Upper lobe of left lung (tissue), 6 donors: ENCODE data around the gene OR5AK2. TPM values are rescaled to one million over a fixed set of nuclear protein-coding genes. Genes with fewer than 3 reads are reported as not detected.
A peak's percentile ranks its signal among the peaks of the same experiment; 100 is the strongest.
"Not testable (repeated sequence)": the region's sequence is repeated elsewhere in the genome, so short reads cannot be mapped to it uniquely, and the experiment has no call there.

Experiments used
- ATAC-seq, 2 donors: fragments of 200-7000 bp; cut with Tn5 transposase; one replicate each; pipeline ENCODE4 v1.9.1; 2022; ENCODE audit warnings: mild to moderate bottlenecking in 2 of 2, moderate library complexity in 2 of 2; ENCODE audit not compliant: low FRiP score in 2 of 2
- DNase-seq, 2 donors: peaks; one replicate each; pipeline ENCODE4 v3.0.0-alpha.2; 2019 to 2020
- H3K27ac ChIP-seq, 4 donors: fragments of 200-600 bp; sonication (generic); one replicate each; pipeline ENCODE4 v1.5.1; 2016 to 2019
- H3K27me3 ChIP-seq, 4 donors: fragments of 200-600 bp; sonication (generic); one replicate each; pipeline ENCODE4 v1.5.1; 2017 to 2019
- H3K36me3 ChIP-seq, 4 donors: fragments of 200-600 bp; sonication (generic); one replicate each; pipeline ENCODE4 v1.5.1; 2016 to 2019
- H3K4me1 ChIP-seq, 4 donors: fragments of 200-600 bp; sonication (generic); one replicate each; pipeline ENCODE4 v1.5.1; 2018 to 2019
- H3K4me3 ChIP-seq, 4 donors: fragments of 200-600 bp; sonication (generic); one replicate each; pipeline ENCODE4 v1.5.1; 2017 to 2019; ENCODE audit warnings: mild to moderate bottlenecking in 2 of 4, moderate library complexity in 1 of 4
- H3K9me3 ChIP-seq, 4 donors: fragments of 200-600 bp; sonication (generic); one replicate each; pipeline ENCODE4 v1.5.1; 2018 to 2019
- EP300 ChIP-seq, 4 donors: sonication (generic); formaldehyde crosslinking; IDR thresholded peaks; one replicate each; pipeline ENCODE4 v1.5.1; 2017; ENCODE audit warnings: antibody characterized with exemption in 4 of 4, control low read depth in 2 of 4
- POLR2A ChIP-seq, 4 donors: fragments of 450-650 bp; IDR thresholded peaks; one replicate each; pipeline ENCODE4 v1.5.1; 2016 to 2017; ENCODE audit warnings: antibody characterized with exemption in 4 of 4, mild to moderate bottlenecking in 2 of 4
- POLR2AphosphoS5 ChIP-seq, 2 donors: sonication (generic); formaldehyde crosslinking; IDR thresholded peaks; one replicate each; pipeline ENCODE4 v1.5.1; 2017; ENCODE audit warnings: antibody characterized with exemption in 2 of 2
- WGBS, 2 donors: methylation state at CpG; one replicate each; pipeline ENCODE4 v1.1.5; 2017 to 2018; 5-methylcytosine and 5-hydroxymethylcytosine counted together
- total RNA-seq, 6 donors: library from RNA; depleted of rRNA in 4 of 6; stranded (reverse); fragments of >200 nt in 4 of 6; gene quantifications; one replicate each; pipeline versions ENCODE4 v1.1.0 to v1.2.1, GENCODE V29; 2016 to 2021
- TF ChIP-seq, protein P1 (sequence below), 6 experiments: fragments of 450-650 bp in 4 of 6; fragments of 200-600 bp in 2 of 6; sonication (generic) in 2 of 6; IDR thresholded peaks; one replicate each; pipeline ENCODE4 v1.5.1; 2016 to 2019; ENCODE audit warnings: antibody characterized with exemption in 6 of 6
- donor health status: DM: no; HTN: no; CAD: no; lungs with moderate emphysema.
- donor health status: DM: no; HTN: yes; CAD: no; lungs with severe emphysema.

OR5AK2 gene, protein sequence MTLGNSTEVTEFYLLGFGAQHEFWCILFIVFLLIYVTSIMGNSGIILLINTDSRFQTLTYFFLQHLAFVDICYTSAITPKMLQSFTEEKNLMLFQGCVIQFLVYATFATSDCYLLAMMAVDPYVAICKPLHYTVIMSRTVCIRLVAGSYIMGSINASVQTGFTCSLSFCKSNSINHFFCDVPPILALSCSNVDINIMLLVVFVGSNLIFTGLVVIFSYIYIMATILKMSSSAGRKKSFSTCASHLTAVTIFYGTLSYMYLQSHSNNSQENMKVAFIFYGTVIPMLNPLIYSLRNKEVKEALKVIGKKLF
- not detected for total RNA-seq

DNA sequence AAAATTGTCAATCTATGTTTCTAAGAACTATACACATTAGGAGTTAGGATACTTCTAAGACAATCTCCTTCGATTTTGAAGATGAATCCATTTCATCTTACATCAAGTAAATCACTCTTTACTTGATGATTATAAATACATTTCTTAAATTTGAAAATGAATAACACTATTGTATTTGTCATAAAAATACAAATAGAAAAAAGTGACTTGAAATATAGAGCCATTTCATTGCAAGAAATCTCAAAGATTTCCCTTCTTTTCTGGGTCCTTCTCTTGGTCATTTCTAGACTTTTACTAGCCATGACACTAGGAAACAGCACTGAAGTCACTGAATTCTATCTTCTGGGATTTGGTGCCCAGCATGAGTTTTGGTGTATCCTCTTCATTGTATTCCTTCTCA lies at the start of gene OR5AK2:
Gene OR5AK2 (plus strand): TSS at position 301 of the 400 bp plus-strand sequence. CDS start 0 bp downstream, at position 301.
- no peak within 1 kb of the TSS for H3K27ac ChIP-seq
- H3K36me3 ChIP-seq = no peaks in the 10 kb centered on the region
- WGBS, 2 donors = 78 to 85% methylated on average over 1 of the region's 1 CpG

DNA sequence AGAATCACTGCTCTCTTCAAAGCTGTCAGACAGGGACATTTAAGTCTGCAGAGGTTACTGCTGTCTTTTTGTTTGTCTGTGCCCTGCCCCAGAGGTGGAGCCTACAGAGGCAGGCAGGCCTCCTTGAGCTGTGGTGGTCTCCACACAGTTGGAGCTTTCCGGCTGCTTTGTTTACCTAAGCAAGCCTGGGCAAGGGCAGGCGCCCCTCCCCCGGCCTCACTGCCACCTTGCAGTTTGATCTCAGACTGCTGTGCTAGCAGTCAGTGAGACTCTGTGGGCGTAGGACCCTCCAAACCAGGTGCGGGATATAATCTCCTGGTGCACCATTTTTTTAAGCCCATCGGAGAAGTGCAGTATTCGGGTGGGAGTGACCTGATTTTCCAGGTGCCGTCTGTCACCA lies 43.2 kb upstream of the OR5AK2 start:
- peak in 1 of 2 donors; percentile 55 for DNase-seq
- not testable (repeated sequence) for H3K27me3 ChIP-seq, H3K36me3 ChIP-seq, H3K4me3 ChIP-seq, H3K9me3 ChIP-seq, H3K4me1 ChIP-seq, H3K27ac ChIP-seq, ATAC-seq
- WGBS, 2 donors = 90 to 100% methylated on average over 1 to 8 of the region's 8 CpGs

More for the DNA sequence above, at the start of gene OR5AK2:
- no peak for ATAC-seq
- H3K4me3 ChIP-seq = no peak within 1 kb of the TSS
- H3K9me3 ChIP-seq = peaks cover 0 to 1% (median 0%) of the 10 kb centered on the region in 4 donors
- no peaks in the 10 kb centered on the region for H3K4me1 ChIP-seq
- no peak for TF ChIP-seq EP300 (IDR thresholded peaks at IDR 0.05)
- TF ChIP-seq POLR2AphosphoS5 (IDR thresholded peaks at IDR 0.05) = no peak
- TF ChIP-seq POLR2A (IDR thresholded peaks at IDR 0.05) = no peak
- TF ChIP-seq, protein P1, sequence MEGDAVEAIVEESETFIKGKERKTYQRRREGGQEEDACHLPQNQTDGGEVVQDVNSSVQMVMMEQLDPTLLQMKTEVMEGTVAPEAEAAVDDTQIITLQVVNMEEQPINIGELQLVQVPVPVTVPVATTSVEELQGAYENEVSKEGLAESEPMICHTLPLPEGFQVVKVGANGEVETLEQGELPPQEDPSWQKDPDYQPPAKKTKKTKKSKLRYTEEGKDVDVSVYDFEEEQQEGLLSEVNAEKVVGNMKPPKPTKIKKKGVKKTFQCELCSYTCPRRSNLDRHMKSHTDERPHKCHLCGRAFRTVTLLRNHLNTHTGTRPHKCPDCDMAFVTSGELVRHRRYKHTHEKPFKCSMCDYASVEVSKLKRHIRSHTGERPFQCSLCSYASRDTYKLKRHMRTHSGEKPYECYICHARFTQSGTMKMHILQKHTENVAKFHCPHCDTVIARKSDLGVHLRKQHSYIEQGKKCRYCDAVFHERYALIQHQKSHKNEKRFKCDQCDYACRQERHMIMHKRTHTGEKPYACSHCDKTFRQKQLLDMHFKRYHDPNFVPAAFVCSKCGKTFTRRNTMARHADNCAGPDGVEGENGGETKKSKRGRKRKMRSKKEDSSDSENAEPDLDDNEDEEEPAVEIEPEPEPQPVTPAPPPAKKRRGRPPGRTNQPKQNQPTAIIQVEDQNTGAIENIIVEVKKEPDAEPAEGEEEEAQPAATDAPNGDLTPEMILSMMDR (IDR thresholded peaks at IDR 0.05) = no peak
- no peak for DNase-seq
- no peaks in the 10 kb centered on the region for H3K27me3 ChIP-seq

- no peak overlapping the region for H3K27ac ChIP-seq
- TF ChIP-seq, protein P1 (IDR thresholded peaks at IDR 0.05) = no peak
- TF ChIP-seq POLR2AphosphoS5 (IDR thresholded peaks at IDR 0.05) (no peak), POLR2A (IDR thresholded peaks at IDR 0.05) (no peak), EP300 (IDR thresholded peaks at IDR 0.05) (no peak)
- H3K4me3 ChIP-seq = no peak overlapping the region
- no peaks in the 10 kb centered on the region for H3K27me3 ChIP-seq
- H3K36me3 ChIP-seq = no peaks in the 10 kb centered on the region
- no peaks in the 10 kb centered on the region for H3K4me1 ChIP-seq
- WGBS, 2 donors = 75 to 81% methylated on average over 2 of the region's 2 CpGs
- no peak for DNase-seq
- H3K9me3 ChIP-seq = peaks cover 0 to 8% (median 0%) of the 10 kb centered on the region in 4 donors
- no peak for ATAC-seq
These were observed 39.7 kb upstream of the OR5AK2 start for GRCh38 chr11:56948991-56949515.

DNA sequence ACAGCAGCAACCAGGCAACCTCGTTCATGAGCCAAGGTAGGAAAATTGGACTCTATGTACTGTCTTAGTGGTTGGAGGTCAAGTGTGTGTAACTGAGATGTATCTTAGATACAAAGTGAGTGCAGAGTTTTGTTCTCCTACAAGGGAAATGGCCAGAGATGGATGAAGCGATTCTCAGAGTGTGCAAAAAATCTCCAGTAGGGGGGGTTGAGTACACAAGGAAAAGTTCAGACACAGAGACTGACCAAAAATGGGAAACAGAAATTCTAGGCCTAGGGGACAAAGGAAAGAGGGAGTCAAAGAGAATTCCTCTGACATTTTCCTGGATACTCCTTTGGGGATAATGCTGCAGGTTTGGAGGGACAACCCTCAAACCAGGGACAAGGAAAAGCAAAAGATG lies 38.2 kb upstream of the OR5AK2 start:
- no peak overlapping the region for H3K4me3 ChIP-seq
- 82 to 86% methylated on average over 2 of the region's 2 CpGs for WGBS, 2 donors

GRCh38 chr11:56953907-56954306 lies 34.8 kb upstream of the OR5AK2 start:
- ATAC-seq, H3K27ac ChIP-seq, H3K4me1 ChIP-seq, DNase-seq, H3K36me3 ChIP-seq, H3K27me3 ChIP-seq, H3K4me3 ChIP-seq: not testable (repeated sequence)
- WGBS, 2 donors = 96 to 100% methylated on average over 1 of the region's 1 CpG
- peaks cover 0 to 11% (median 0%) of the 10 kb centered on the region in 4 donors for H3K9me3 ChIP-seq

More for the DNA sequence above, 38.2 kb upstream of the OR5AK2 start:
- Histone ChIP-seq H3K27me3 (no peaks in the 10 kb centered on the region), H3K36me3 (no peaks in the 10 kb centered on the region), H3K4me1 (no peaks in the 10 kb centered on the region), H3K27ac (no peak overlapping the region), H3K9me3 (peaks cover 0 to 16% (median 0%) of the 10 kb centered on the region in 4 donors)
- ATAC-seq = no peak
- no peak for DNase-seq
- TF ChIP-seq POLR2A (IDR thresholded peaks at IDR 0.05) = no peak
- TF ChIP-seq EP300 (IDR thresholded peaks at IDR 0.05) = no peak
- TF ChIP-seq POLR2AphosphoS5 (IDR thresholded peaks at IDR 0.05) = no peak
- TF ChIP-seq, protein P1 (IDR thresholded peaks at IDR 0.05) = no peak

GRCh38 chr11:56961609-56962008 lies 27.1 kb upstream of the OR5AK2 start:
- no peak overlapping the region for H3K4me3 ChIP-seq
- H3K27ac ChIP-seq = no peak overlapping the region
- DNase-seq (no peak), ATAC-seq (no peak)
- no peaks in the 10 kb centered on the region for H3K4me1 ChIP-seq
- no peaks in the 10 kb centered on the region for H3K36me3 ChIP-seq
- H3K9me3 ChIP-seq = no peaks in the 10 kb centered on the region
- H3K27me3 ChIP-seq = no peaks in the 10 kb centered on the region
- TF ChIP-seq POLR2AphosphoS5 (IDR thresholded peaks at IDR 0.05) = no peak
